ENCODE measurements around the gene MSL1.

The MSL1 gene

GRCh38 chr17:40180694-40181093, 58.9 kb downstream of the MSL1 start:
- Mint-ChIP-seq H3K36me3 (ENCODE audit: low read depth) (peaks cover 11% of the 10 kb centered on the region), H3K4me1 (ENCODE audit: low read depth) (peaks cover 7% of the 10 kb centered on the region), H3K4me3 (no peak overlapping the region), H3K27me3 (ENCODE audit: low read depth) (no peaks in the 10 kb centered on the region), H3K9me3 (no peaks in the 10 kb centered on the region), H3K27ac (no peak overlapping the region)

- Mint-ChIP-seq H3K27me3 (ENCODE audit: low read depth) (no peaks in the 10 kb centered on the region), H3K4me3 (no peak overlapping the region), H3K9me3 (no peaks in the 10 kb centered on the region), H3K36me3 (ENCODE audit: low read depth) (peaks cover 6% of the 10 kb centered on the region), H3K4me1 (ENCODE audit: low read depth) (peaks cover 7% of the 10 kb centered on the region), H3K27ac (no peak overlapping the region)
Observed at GRCh38 chr17:40181205-40181604, 59.4 kb downstream of the MSL1 start.

- no peak overlapping the region for H3K27ac Mint-ChIP-seq
- no peaks in the 10 kb centered on the region for H3K4me1 Mint-ChIP-seq (ENCODE audit: low read depth)
- no peaks in the 10 kb centered on the region for H3K27me3 Mint-ChIP-seq (ENCODE audit: low read depth)
- no peak overlapping the region for H3K4me3 Mint-ChIP-seq
- no peaks in the 10 kb centered on the region for H3K9me3 Mint-ChIP-seq
- H3K36me3 Mint-ChIP-seq (ENCODE audit: low read depth): peaks cover 3% of the 10 kb centered on the region
Observed at GRCh38 chr17:40182606-40183005, 60.8 kb downstream of the MSL1 start.

Data from T-helper 1 cell treated with Interleukin-12 subunit alpha and Interleukin-12 subunit beta and Interleukin-4 antibody, amounts not matched to agents 30 μg/mL and 1 μg/mL, for 36 hours (primary cell).